H1 (cell line): Measurements from ENCODE around the gene SURF1.

Source experiments
- CEBPB ChIP-seq: IDR thresholded peaks from 2 replicates; pipeline ENCODE4 v1.6.1; 2012; ENCODE audit warnings: low read depth, low read length
- CHD2 ChIP-seq: IDR thresholded peaks from 2 replicates; pipeline ENCODE4 v1.6.1; 2012; ENCODE audit warnings: low read length, improper control_type of control experiment
- CREB1 ChIP-seq: IDR thresholded peaks from 2 replicates; pipeline ENCODE4 v1.6.1; 2012; ENCODE audit warnings: inconsistent platforms
- JUN ChIP-seq: IDR thresholded peaks from 2 replicates; pipeline ENCODE4 v1.6.1; 2011; ENCODE audit warnings: low read depth, mild to moderate bottlenecking, improper control_type of control experiment, low read length
- POLR2A ChIP-seq, 2 experiments: IDR thresholded peaks; 1 replicate in 1 of 2; 2 replicates in 1 of 2; pipeline ENCODE4 v1.6.1; 2011; ENCODE audit warnings: low read depth in 2 of 2, low read length in 2 of 2, mild to moderate bottlenecking in 2 of 2; ENCODE audit errors: control extremely low read depth in 1 of 2
- RAD21 ChIP-seq, 2 experiments: IDR thresholded peaks in 1 of 2; conservative IDR thresholded peaks in 1 of 2; 2 replicates each; pipeline ENCODE4 v1.6.1; 2011; ENCODE audit warnings: low read depth in 2 of 2, low read length in 2 of 2, improper control_type of control experiment in 1 of 2, inconsistent platforms in 1 of 2, mild to moderate bottlenecking in 1 of 2, moderate library complexity in 1 of 2
- SP1 ChIP-seq: IDR thresholded peaks from 2 replicates; pipeline ENCODE4 v1.6.1; 2011; ENCODE audit warnings: low read depth, low read length
- TAF1 ChIP-seq: IDR thresholded peaks from 2 replicates; pipeline ENCODE4 v1.6.1; 2011; ENCODE audit warnings: mild to moderate bottlenecking, low read depth, low read length
- TF ChIP-seq, protein P1 (sequence below), 3 experiments: IDR thresholded peaks; 1 replicate in 2 of 3; 2 replicates in 1 of 3; pipeline versions ENCODE4 v1.5.1 to v1.6.1; 2011; ENCODE audit warnings: low read length in 3 of 3, mild to moderate bottlenecking in 3 of 3, inconsistent platforms in 2 of 3, low read depth in 1 of 3, moderate library complexity in 1 of 3; ENCODE audit not compliant: insufficient read depth in 1 of 3; ENCODE audit errors: control extremely low read depth in 1 of 3

DNA sequence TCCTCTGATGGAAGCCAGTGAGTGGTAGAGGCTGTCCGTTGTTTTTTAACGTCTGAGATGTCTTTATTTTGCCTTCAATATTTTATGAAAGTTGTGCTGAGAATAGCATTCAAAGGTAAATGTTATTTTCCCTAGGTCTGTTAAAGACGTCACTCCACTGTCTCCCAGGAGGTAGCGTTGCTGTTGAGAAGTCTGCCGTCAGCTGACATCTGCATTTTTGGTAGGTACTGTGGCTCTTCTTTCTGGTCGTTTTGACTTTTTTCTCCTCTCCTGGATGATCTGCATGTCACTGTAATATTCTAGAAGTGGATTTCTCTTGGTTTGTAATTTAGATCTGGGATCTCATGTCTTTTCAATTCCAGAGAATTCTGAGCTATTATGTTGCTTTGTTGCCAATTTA is 46.7 kb downstream of the SURF1 start:
- TF ChIP-seq RAD21 (IDR thresholded peaks at IDR 0.05 in 1 of 2, conservative IDR thresholded peaks at IDR 0.05 in 1 of 2; ENCODE audit: low read depth in 2 of 2, low read length in 2 of 2) (no peak), CHD2 (no peak), SP1 (no peak), JUN (no peak), TAF1 (no peak), POLR2A (IDR thresholded peaks at IDR 0.05; ENCODE audit: control extremely low read depth in 1 of 2, low read depth in 2 of 2, low read length in 2 of 2) (no peak), CEBPB (no peak), CREB1 (no peak)
- TF ChIP-seq, protein P1, sequence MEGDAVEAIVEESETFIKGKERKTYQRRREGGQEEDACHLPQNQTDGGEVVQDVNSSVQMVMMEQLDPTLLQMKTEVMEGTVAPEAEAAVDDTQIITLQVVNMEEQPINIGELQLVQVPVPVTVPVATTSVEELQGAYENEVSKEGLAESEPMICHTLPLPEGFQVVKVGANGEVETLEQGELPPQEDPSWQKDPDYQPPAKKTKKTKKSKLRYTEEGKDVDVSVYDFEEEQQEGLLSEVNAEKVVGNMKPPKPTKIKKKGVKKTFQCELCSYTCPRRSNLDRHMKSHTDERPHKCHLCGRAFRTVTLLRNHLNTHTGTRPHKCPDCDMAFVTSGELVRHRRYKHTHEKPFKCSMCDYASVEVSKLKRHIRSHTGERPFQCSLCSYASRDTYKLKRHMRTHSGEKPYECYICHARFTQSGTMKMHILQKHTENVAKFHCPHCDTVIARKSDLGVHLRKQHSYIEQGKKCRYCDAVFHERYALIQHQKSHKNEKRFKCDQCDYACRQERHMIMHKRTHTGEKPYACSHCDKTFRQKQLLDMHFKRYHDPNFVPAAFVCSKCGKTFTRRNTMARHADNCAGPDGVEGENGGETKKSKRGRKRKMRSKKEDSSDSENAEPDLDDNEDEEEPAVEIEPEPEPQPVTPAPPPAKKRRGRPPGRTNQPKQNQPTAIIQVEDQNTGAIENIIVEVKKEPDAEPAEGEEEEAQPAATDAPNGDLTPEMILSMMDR (IDR thresholded peaks at IDR 0.05; ENCODE audit: control extremely low read depth in 1 of 3, insufficient read depth in 1 of 3, low read depth in 1 of 3, low read length in 3 of 3): no peak
